Endothelial cell of umbilical vein (primary cell): ENCODE data around the gene VPS16. TPM values are rescaled to one million over a fixed set of nuclear protein-coding genes. Genes with fewer than 3 reads are reported as not detected.

Experiments used
- BruUV-seq: library from RNA; stranded (reverse); fragments of 400-500 nt; replicated peaks from 2 replicates; lab custom pipeline; 2021; lab: Mats Ljungman, UMichigan
- CTCF ChIA-PET: fragments of 300-600, 350-600 bp; sonication (Branson Sonifier 250); formaldehyde crosslinking; loops from one replicate; lab custom pipeline; 2021; ENCODE audit warnings: antibody characterized with exemption, inconsistent platforms; lab: Charles Lee
- POLR2A ChIA-PET: fragments of 300-600, 350-600 bp; sonication (Branson Sonifier 250); formaldehyde crosslinking; loops from one replicate; lab custom pipeline; 2021; ENCODE audit warnings: antibody characterized with exemption, inconsistent platforms; lab: Charles Lee
- DNase-seq: peaks from one replicate; pipeline ENCODE4 v3.0.0-alpha.2; 2011; ENCODE audit warnings: low read depth, low spot score
- FAIRE-seq: peaks from 2 replicates; lab custom pipeline; 2011; peaks lifted over from hg19 to GRCh38; lab: Jason Lieb, UNC
- H2AFZ ChIP-seq: 2 replicates; pipeline ENCODE4 v1.6.0; 2012; ENCODE audit warnings: low read depth, low read length, control low read depth, inconsistent platforms
- H3K27ac ChIP-seq: 2 replicates; pipeline ENCODE4 v1.5.1; 2011; ENCODE audit warnings: low read depth, mild to moderate bottlenecking, control low read depth, low read length, moderate library complexity; ENCODE audit not compliant: insufficient read depth
- H3K27me3 ChIP-seq, 2 experiments: 2 replicates each; pipeline versions ENCODE4 v1.6.0 to v1.6.1; 2011; ENCODE audit warnings: low read length in 2 of 2, mixed read lengths in 1 of 2; ENCODE audit not compliant: control insufficient read depth in 2 of 2, insufficient read depth in 2 of 2
- H3K36me3 ChIP-seq, 2 experiments: 2 replicates in 1 of 2; 3 replicates in 1 of 2; pipeline ENCODE4 v1.5.1; 2011; ENCODE audit warnings: low read length in 2 of 2, mild to moderate bottlenecking in 1 of 2, moderate library complexity in 1 of 2; ENCODE audit not compliant: control insufficient read depth in 2 of 2, insufficient read depth in 2 of 2; ENCODE audit errors: extremely low read depth in 1 of 2
- H3K4me1 ChIP-seq: 3 replicates; pipeline ENCODE4 v1.5.1; 2011; ENCODE audit warnings: mild to moderate bottlenecking, low read length; ENCODE audit not compliant: control insufficient read depth, insufficient read depth; ENCODE audit errors: extremely low read depth
- H3K4me2 ChIP-seq: 2 replicates; pipeline ENCODE4 v1.6.1; 2011; ENCODE audit warnings: low read length, control low read depth, mixed read lengths; ENCODE audit not compliant: insufficient read depth
- H3K4me3 ChIP-seq, 3 experiments: fragments of 200-600 bp in 1 of 3; sonication (generic), shearing (Covaris generic) in 1 of 3; replicated peaks in 1 of 3; 2 replicates each; pipeline ENCODE4 v1.5.1; 2011 to 2016; ENCODE audit warnings: control low read depth in 3 of 3, low read length in 3 of 3, mild to moderate bottlenecking in 2 of 3, inconsistent platforms in 1 of 3, low read depth in 1 of 3, moderate library complexity in 1 of 3; ENCODE audit not compliant: insufficient read depth in 1 of 3
- H3K79me2 ChIP-seq: 2 replicates; pipeline ENCODE4 v1.6.0; 2012; ENCODE audit warnings: low read length, inconsistent platforms; ENCODE audit not compliant: control insufficient read depth, insufficient read depth
- H3K9ac ChIP-seq: replicated peaks from 2 replicates; pipeline ENCODE3; 2011; ENCODE audit warnings: low read length, control low read depth; ENCODE audit not compliant: insufficient read depth; ENCODE audit errors: extremely low read depth
- H3K9me1 ChIP-seq: replicated peaks from 3 replicates; pipeline ENCODE4 v1.6.0; 2011; ENCODE audit warnings: mild to moderate bottlenecking, low read length; ENCODE audit not compliant: control insufficient read depth, insufficient read depth; ENCODE audit errors: extremely low read depth
- H3K9me3 ChIP-seq: replicated peaks from 2 replicates; pipeline ENCODE4 v1.5.1; 2012; ENCODE audit warnings: low read length, inconsistent platforms; ENCODE audit not compliant: control insufficient read depth, insufficient read depth
- H4K20me1 ChIP-seq: replicated peaks from 2 replicates; pipeline ENCODE3; 2011; ENCODE audit warnings: mild to moderate bottlenecking, low read length; ENCODE audit not compliant: control insufficient read depth, insufficient read depth; ENCODE audit errors: extremely low read depth
- CTCF ChIP-seq, 2 donors: IDR thresholded peaks; 1 replicate in 1 of 2; 2 replicates in 1 of 2; pipeline ENCODE4 v1.5.1; 2011; ENCODE audit warnings: low read length in 2 of 2, mild to moderate bottlenecking in 2 of 2, moderate library complexity in 2 of 2, control low read depth in 1 of 2, inconsistent platforms in 1 of 2, low read depth in 1 of 2; ENCODE audit not compliant: insufficient read depth in 1 of 2; ENCODE audit errors: extremely low read depth in 1 of 2
- EZH2 ChIP-seq: IDR thresholded peaks from 2 replicates; pipeline ENCODE4 v1.6.1; 2012; ENCODE audit warnings: borderline replicate concordance, low read depth, mild to moderate bottlenecking, moderate library complexity, low read length, inconsistent platforms; ENCODE audit not compliant: severe bottlenecking
- GATA2 ChIP-seq: IDR thresholded peaks from 2 replicates; pipeline ENCODE4 v1.7.0; 2011; ENCODE audit warnings: low read depth, mild to moderate bottlenecking, moderate library complexity, mixed read lengths, low read length; ENCODE audit not compliant: insufficient read length, insufficient read depth
- JUN ChIP-seq: IDR thresholded peaks from 2 replicates; pipeline ENCODE4 v1.6.1; 2011; ENCODE audit warnings: borderline replicate concordance, low read depth; ENCODE audit not compliant: insufficient read length, insufficient read depth
- MAX ChIP-seq: IDR thresholded peaks from 2 replicates; pipeline ENCODE4 v1.6.1; 2011; ENCODE audit not compliant: insufficient read depth, insufficient read length
- MYC ChIP-seq: IDR thresholded peaks from one replicate; pipeline ENCODE4 v1.6.1; 2011; ENCODE audit warnings: mild to moderate bottlenecking, low read depth, low read length
- POLR2A ChIP-seq: IDR thresholded peaks from 2 replicates; pipeline ENCODE4 v1.6.1; 2012; ENCODE audit warnings: low read depth, mild to moderate bottlenecking, control low read depth, low read length
- POLR2AphosphoS5 ChIP-seq: IDR thresholded peaks from 2 replicates; pipeline ENCODE4 v1.6.1; 2012; ENCODE audit warnings: low read depth, mild to moderate bottlenecking, control low read depth, low read length, moderate library complexity; ENCODE audit not compliant: insufficient read depth
- dilution Hi-C: fragments of 300-500 bp; cut with MboI; formaldehyde crosslinking; loops from one replicate; pipeline ENCODE4 v1.15.0; 2019; ENCODE audit warnings: low sequenced_read_pairs; ENCODE audit not compliant: extremely low pct_ligation_motif_present
- intact Hi-C: fragments of 100-400 bp; cut with micrococcal nuclease; formaldehyde crosslinking; loops from one replicate; pipeline ENCODE4 v1.10.0; 2022
- polyA plus RNA-seq, 4 experiments: library from polyadenylated mRNA; depleted of rRNA in 3 of 4; stranded (reverse) in 3 of 4; unstranded in 1 of 4; fragments of >200 nt; gene quantifications; 2 replicates each; pipeline versions ENCODE4 v1.2.1 to v1.2.3, GENCODE V29; 2011 to 2012; ENCODE audit warnings: missing spikeins in 1 of 4
- total RNA-seq: library from RNA; stranded (reverse); gene quantifications from 2 replicates; pipeline ENCODE4 v1.2.3, GENCODE V29; 2021

Gene VPS16
- total and polyA plus RNA-seq, 2 donors (not counting 3 experiments of a cell fraction or from before 2014, with no cell fraction given), result 37.6 to 42.3 TPM

- H3K9me3 ChIP-seq, result no peaks in the 10 kb centered on the region
- H3K27me3 ChIP-seq, result no peaks in the 10 kb centered on the region
- ChIA-PET POLR2A (no interaction called here), CTCF (interaction anchor here (1.2 to 1.5 kb wide), 2 partner anchors 10 to 37 kb away, joined by 5 read pairs; no protein-coding TSS in a partner anchor)
- intact Hi-C loops, result no loop called here
- H3K9me1 ChIP-seq, result no peaks in the 10 kb centered on the region
- DNase-seq, result no peak
- no peak overlapping the region for H2AFZ ChIP-seq
- H3K4me3 ChIP-seq, result no peak overlapping the region
- FAIRE-seq, result no peak
- H3K4me1 ChIP-seq, result peaks cover 12% of the 10 kb centered on the region
- TF ChIP-seq MAX, result no peak
- no peak for TF ChIP-seq JUN
- no peak for TF ChIP-seq GATA2
- TF ChIP-seq CTCF (IDR thresholded peaks at IDR 0.05; ENCODE audit: extremely low read depth in 1 of 2, insufficient read depth in 1 of 2, low read depth in 1 of 2, low read length in 2 of 2), result no peak
- no peak for TF ChIP-seq MYC
- no peak for TF ChIP-seq POLR2A
- TF ChIP-seq EZH2, result no peak
- TF ChIP-seq POLR2AphosphoS5, result no peak
- no peak overlapping the region for H3K27ac ChIP-seq
- BruUV-seq, result no TSS peak
- no peaks in the 10 kb centered on the region for H3K36me3 ChIP-seq
- no peak overlapping the region for H3K4me2 ChIP-seq
- no peak overlapping the region for H3K9ac ChIP-seq
- H3K79me2 ChIP-seq, result peaks cover 76% of the 10 kb centered on the region
- dilution Hi-C loops, result no loop called here
- H4K20me1 ChIP-seq, result peaks cover 2% of the 10 kb centered on the region
Observed at GRCh38 chr20:2888224-2888955, 47.8 kb downstream of the VPS16 start.
